HEK293T (cell line): ENCODE data around the gene PSME2.

Experiments
- ARNT ChIP-seq: fragments of 450-650 bp; IDR thresholded peaks from 2 replicates; pipeline ENCODE4 v1.6.1; 2017; ENCODE audit warnings: mild to moderate bottlenecking
- ELF4 ChIP-seq: fragments of 450-650 bp; IDR thresholded peaks from 2 replicates; pipeline ENCODE4 v1.6.1; 2017; ENCODE audit warnings: antibody characterized with exemption
- FOXA1 ChIP-seq: fragments of 450-650 bp; IDR thresholded peaks from 2 replicates; pipeline ENCODE4 v1.6.1; 2016; ENCODE audit warnings: mild to moderate bottlenecking
- FOXK2 ChIP-seq: fragments of 450-650 bp; IDR thresholded peaks from 2 replicates; pipeline ENCODE4 v1.6.1; 2016; ENCODE audit warnings: mild to moderate bottlenecking
- FOXM1 ChIP-seq: fragments of 450-650 bp; IDR thresholded peaks from 2 replicates; pipeline ENCODE4 v1.6.1; 2017; ENCODE audit warnings: mild to moderate bottlenecking, borderline replicate concordance
- LEF1 ChIP-seq: fragments of 450-650 bp; IDR thresholded peaks from 2 replicates; pipeline ENCODE4 v1.6.1; 2017; ENCODE audit warnings: mild to moderate bottlenecking, borderline replicate concordance
- SP1 ChIP-seq: fragments of 450-650 bp; IDR thresholded peaks from 2 replicates; pipeline ENCODE4 v1.6.1; 2017
- SUZ12 ChIP-seq: fragments of 450-650 bp; IDR thresholded peaks from 2 replicates; pipeline ENCODE4 v1.6.1; 2016; ENCODE audit warnings: mild to moderate bottlenecking
- TARDBP ChIP-seq: fragments of 450-650 bp; IDR thresholded peaks from 2 replicates; pipeline ENCODE4 v1.6.1; 2016
- ZNF384 ChIP-seq: fragments of 450-650 bp; IDR thresholded peaks from 2 replicates; pipeline ENCODE4 v1.6.1; 2016
- TF ChIP-seq, protein P1 (sequence below): fragments of 450-650 bp; IDR thresholded peaks from 2 replicates; pipeline ENCODE4 v1.6.1; 2016

DNA sequence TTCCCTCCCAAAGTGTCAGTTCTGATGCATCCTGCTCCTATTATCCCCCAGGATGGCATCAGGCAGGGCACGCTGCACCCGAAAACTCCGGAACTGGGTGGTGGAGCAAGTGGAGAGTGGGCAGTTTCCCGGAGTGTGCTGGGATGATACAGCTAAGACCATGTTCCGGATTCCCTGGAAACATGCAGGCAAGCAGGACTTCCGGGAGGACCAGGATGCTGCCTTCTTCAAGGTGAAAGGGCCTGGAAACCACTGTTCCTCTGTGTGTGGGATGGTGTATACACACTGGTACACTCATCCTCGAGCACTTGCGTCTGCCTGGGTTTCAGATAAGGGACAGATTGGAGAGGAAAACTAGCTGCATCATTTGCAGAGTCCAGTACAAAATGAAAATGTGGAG, 15.7 kb upstream of the PSME2 start:
- TF ChIP-seq SUZ12 (no peak), TARDBP (no peak), ARNT (no peak), FOXK2 (no peak), FOXM1 (no peak), FOXA1 (no peak), ZNF384 (no peak), LEF1 (no peak), ELF4 (no peak), SP1 (no peak)
- TF ChIP-seq, protein P1, sequence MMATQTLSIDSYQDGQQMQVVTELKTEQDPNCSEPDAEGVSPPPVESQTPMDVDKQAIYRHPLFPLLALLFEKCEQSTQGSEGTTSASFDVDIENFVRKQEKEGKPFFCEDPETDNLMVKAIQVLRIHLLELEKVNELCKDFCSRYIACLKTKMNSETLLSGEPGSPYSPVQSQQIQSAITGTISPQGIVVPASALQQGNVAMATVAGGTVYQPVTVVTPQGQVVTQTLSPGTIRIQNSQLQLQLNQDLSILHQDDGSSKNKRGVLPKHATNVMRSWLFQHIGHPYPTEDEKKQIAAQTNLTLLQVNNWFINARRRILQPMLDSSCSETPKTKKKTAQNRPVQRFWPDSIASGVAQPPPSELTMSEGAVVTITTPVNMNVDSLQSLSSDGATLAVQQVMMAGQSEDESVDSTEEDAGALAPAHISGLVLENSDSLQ: no peak
